MCF 10A (cell line): ENCODE measurements around the gene MEIKIN. TPM values are rescaled to one million over a fixed set of nuclear protein-coding genes. Genes with fewer than 3 reads are reported as not detected.

Experiments
- BruUV-seq: library from RNA; stranded (reverse); fragments of 400-500 nt; replicated peaks from 2 replicates; lab custom pipeline; 2021; lab: Mats Ljungman, UMichigan
- CTCF ChIA-PET: fragments of 300-600 bp; sonication (Branson Sonifier 250); formaldehyde crosslinking; extraction: SDS; loops from one replicate; lab custom pipeline; 2021; ENCODE audit warnings: antibody characterized with exemption, inconsistent platforms; lab: Yijun Ruan, JAX
- POLR2A ChIA-PET: fragments of 300-600, 350-650 bp; sonication (Branson Sonifier 250); formaldehyde crosslinking; extraction: SDS; loops from one replicate; lab custom pipeline; 2020; ENCODE audit warnings: antibody characterized with exemption, inconsistent platforms; lab: Yijun Ruan, JAX
- DNase-seq: peaks from one replicate; pipeline ENCODE4 v3.0.0-alpha.2; 2018; ENCODE audit not compliant: unreplicated experiment
- H3K27ac Mint-ChIP-seq: one replicate; pipeline ENCODE4 v1.8.0; 2022; ENCODE audit warnings: mild to moderate bottlenecking, low read depth, mixed read lengths; ENCODE audit not compliant: unreplicated experiment
- H3K27me3 Mint-ChIP-seq: one replicate; pipeline ENCODE4 v1.8.0; 2022; ENCODE audit warnings: mixed read lengths; ENCODE audit not compliant: insufficient read depth, unreplicated experiment
- H3K36me3 Mint-ChIP-seq: one replicate; pipeline ENCODE4 v1.8.0; 2022; ENCODE audit warnings: mild to moderate bottlenecking, moderate library complexity, mixed read lengths; ENCODE audit not compliant: insufficient read depth, unreplicated experiment
- H3K4me1 Mint-ChIP-seq: one replicate; pipeline ENCODE4 v1.8.0; 2022; ENCODE audit warnings: mixed read lengths; ENCODE audit not compliant: insufficient read depth, unreplicated experiment
- H3K4me3 Mint-ChIP-seq: one replicate; pipeline ENCODE4 v1.8.0; 2022; ENCODE audit warnings: mild to moderate bottlenecking, moderate library complexity, mixed read lengths; ENCODE audit not compliant: unreplicated experiment
- H3K9me3 Mint-ChIP-seq: one replicate; pipeline ENCODE4 v1.8.0; 2022; ENCODE audit warnings: mixed read lengths; ENCODE audit not compliant: unreplicated experiment
- CTCF ChIP-seq: fragments of 200-600 bp; IDR thresholded peaks from one replicate; pipeline ENCODE4 v1.8.0; 2022; ENCODE audit warnings: antibody characterized with exemption, mild to moderate bottlenecking; ENCODE audit not compliant: unreplicated experiment
- intact Hi-C: fragments of 100-400 bp; cut with micrococcal nuclease; formaldehyde crosslinking; loops from 2 replicates; pipeline ENCODE4 v1.14.1; 2022
- total RNA-seq: library from RNA; stranded (reverse); gene quantifications from 2 replicates; pipeline ENCODE4 v1.2.3, GENCODE V29; 2022

The MEIKIN gene
- total RNA-seq, 1 experiment from 2014 or later, result not detected

DNA sequence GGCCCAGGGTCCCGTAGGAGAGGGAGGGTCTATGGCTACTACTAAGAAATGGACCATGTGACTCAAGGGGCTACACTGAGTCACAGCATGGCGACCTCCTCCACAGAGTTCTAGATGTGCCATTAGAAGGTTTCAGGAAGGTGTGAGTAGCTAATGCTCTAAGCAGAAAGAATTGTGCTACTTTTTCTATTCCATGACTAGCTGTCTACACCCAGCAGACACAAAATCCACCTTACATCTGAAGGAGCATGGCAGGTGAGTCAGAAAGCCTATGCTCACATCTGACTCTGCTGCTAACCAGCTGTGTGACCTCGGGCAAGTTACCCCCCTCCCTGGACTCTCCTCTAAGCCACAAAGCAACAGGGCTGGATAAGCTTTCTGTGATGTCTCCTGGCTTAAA is 14.4 kb upstream of the MEIKIN start:
- TF ChIP-seq CTCF, result no peak
- ChIA-PET POLR2A (no interaction called here), CTCF (no interaction called here)
- Mint-ChIP-seq H3K9me3 (peaks cover under 1% of the 10 kb centered on the region), H3K4me1 (no peaks in the 10 kb centered on the region), H3K36me3 (no peaks in the 10 kb centered on the region), H3K27ac (no peak overlapping the region), H3K27me3 (peaks cover 36% of the 10 kb centered on the region), H3K4me3 (no peak overlapping the region)
- no peak for DNase-seq
- intact Hi-C loops, result no loop called here
- BruUV-seq, result no TSS peak

DNA sequence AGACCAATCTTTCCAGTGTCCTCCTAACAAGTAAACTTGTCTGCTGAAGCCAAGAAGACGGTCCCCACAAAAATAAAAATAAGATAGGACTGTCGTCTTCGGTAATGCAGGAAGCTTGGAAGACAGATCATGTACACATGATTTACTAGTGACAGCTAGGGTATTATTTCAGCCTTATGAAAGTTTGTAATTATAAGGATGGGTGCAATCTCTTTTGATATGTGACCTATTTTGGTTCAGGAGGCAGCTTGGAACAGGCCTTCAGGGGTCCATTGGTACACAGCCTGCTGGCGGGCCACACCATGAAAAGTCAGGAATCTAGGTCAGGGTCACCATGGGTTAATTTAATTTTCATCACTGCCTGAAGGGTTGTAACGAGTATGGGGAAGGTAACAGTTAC is 13.7 kb upstream of the MEIKIN start:
- H3K27me3 Mint-ChIP-seq, result peaks cover 37% of the 10 kb centered on the region

GRCh38 chr5:131957721-131958441 is 12.4 kb upstream of the MEIKIN start:
- POLR2A ChIA-PET, result no interaction called here
- intact Hi-C loops, result no loop called here
- BruUV-seq, result no TSS peak
- CTCF ChIA-PET, result interaction anchor here (1.0 kb wide), 1 partner anchor 21 kb away, joined by 3 read pairs; no protein-coding TSS in a partner anchor
- DNase-seq, result no peak
- H3K9me3 Mint-ChIP-seq, result peaks cover 8% of the 10 kb centered on the region
- H3K4me1 Mint-ChIP-seq, result no peaks in the 10 kb centered on the region
- peaks cover 27% of the 10 kb centered on the region for H3K27me3 Mint-ChIP-seq
- H3K36me3 Mint-ChIP-seq, result no peaks in the 10 kb centered on the region
- no peak overlapping the region for H3K27ac Mint-ChIP-seq
- no peak for TF ChIP-seq CTCF
- no peak overlapping the region for H3K4me3 Mint-ChIP-seq

More for the DNA sequence above, 13.7 kb upstream of the MEIKIN start:
- Mint-ChIP-seq H3K36me3 (no peaks in the 10 kb centered on the region), H3K27ac (no peak overlapping the region), H3K4me1 (no peaks in the 10 kb centered on the region), H3K9me3 (peaks cover 8% of the 10 kb centered on the region), H3K4me3 (no peak overlapping the region)
- intact Hi-C loops, result no loop called here
- TF ChIP-seq CTCF, result no peak
- no peak for DNase-seq
- no TSS peak for BruUV-seq
- CTCF ChIA-PET, result interaction anchor here (0.5 to 0.7 kb wide), 2 partner anchors 10 to 45 kb away, joined by 3 to 6 read pairs; no protein-coding TSS in a partner anchor
- POLR2A ChIA-PET, result no interaction called here

- Mint-ChIP-seq H3K4me3 (no peak overlapping the region), H3K27ac (no peak overlapping the region), H3K36me3 (no peaks in the 10 kb centered on the region), H3K4me1 (no peaks in the 10 kb centered on the region), H3K27me3 (peaks cover 38% of the 10 kb centered on the region), H3K9me3 (peaks cover 8% of the 10 kb centered on the region)
- DNase-seq, result no peak
- intact Hi-C loops, result no loop called here
- ChIA-PET CTCF (no interaction called here), POLR2A (no interaction called here)
- no peak for TF ChIP-seq CTCF
- BruUV-seq, result no TSS peak
Observed at GRCh38 chr5:131953969-131954368, 8.5 kb upstream of the MEIKIN start.
